GM12874 (cell line): Measurements from ENCODE around the gene SAG.

Source experiments
- TF ChIP-seq, protein P1 (sequence below): IDR thresholded peaks from 2 replicates; pipeline ENCODE4 v1.5.1; 2011; ENCODE audit warnings: low read depth, mild to moderate bottlenecking, control low read depth, low read length, moderate library complexity; ENCODE audit not compliant: insufficient read depth

The SAG gene

DNA sequence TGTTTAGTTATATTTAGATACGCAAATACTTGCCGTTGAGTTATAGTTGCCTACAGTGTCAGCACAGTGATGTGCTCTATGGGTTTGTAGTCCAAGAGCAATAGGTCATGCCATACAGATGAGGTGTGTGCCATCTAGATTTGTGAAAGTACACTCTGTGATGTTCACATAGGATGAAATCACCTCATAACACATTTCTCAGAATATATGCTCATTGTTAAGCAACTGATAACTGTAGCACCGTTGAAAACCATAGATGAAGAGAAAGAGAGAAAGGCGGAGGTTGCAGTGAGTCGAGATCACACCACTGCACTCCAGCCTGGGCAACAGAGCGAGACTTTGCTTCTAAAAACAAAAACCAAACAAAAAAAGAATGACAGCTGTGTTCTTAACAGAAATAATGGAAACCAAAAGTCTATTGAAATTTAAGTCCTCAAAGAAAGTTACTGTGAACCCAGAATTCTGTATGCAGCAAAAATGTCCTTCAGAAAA is 56.2 kb downstream of the SAG start:
- TF ChIP-seq, protein P1, sequence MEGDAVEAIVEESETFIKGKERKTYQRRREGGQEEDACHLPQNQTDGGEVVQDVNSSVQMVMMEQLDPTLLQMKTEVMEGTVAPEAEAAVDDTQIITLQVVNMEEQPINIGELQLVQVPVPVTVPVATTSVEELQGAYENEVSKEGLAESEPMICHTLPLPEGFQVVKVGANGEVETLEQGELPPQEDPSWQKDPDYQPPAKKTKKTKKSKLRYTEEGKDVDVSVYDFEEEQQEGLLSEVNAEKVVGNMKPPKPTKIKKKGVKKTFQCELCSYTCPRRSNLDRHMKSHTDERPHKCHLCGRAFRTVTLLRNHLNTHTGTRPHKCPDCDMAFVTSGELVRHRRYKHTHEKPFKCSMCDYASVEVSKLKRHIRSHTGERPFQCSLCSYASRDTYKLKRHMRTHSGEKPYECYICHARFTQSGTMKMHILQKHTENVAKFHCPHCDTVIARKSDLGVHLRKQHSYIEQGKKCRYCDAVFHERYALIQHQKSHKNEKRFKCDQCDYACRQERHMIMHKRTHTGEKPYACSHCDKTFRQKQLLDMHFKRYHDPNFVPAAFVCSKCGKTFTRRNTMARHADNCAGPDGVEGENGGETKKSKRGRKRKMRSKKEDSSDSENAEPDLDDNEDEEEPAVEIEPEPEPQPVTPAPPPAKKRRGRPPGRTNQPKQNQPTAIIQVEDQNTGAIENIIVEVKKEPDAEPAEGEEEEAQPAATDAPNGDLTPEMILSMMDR: no peak

DNA sequence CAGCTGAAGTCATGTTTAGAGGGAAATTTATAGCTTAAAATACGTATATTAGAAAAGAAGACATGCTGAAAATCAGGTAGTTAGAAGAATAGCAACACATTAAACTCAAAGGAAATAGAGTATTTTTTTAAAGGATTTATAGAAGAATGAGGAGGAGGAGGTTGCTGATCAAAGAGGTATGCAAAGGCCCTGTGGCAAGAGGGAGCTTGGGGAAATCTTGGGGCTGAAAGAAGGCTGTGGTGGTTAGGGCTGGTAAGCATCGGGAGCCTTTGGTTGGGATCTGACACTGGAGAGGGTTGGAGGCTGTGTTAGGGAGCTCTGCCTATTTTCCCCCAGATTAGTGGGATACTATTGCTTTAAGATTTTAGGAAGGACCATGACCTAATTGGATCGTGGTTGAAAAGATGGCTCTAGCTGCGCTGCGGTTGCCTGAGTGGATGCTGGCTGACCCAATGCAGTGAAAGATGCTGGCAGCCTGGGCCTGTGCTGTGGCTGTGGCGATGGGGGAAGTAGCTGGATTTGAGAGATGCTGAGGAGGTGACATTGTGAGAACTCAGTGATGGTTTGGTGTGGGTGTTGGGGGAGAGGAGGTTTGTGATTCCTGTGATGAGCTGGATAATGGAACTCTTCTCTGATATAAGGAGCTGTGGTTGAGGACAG is 58.4 kb downstream of the SAG start:
- TF ChIP-seq, protein P1: no peak

DNA sequence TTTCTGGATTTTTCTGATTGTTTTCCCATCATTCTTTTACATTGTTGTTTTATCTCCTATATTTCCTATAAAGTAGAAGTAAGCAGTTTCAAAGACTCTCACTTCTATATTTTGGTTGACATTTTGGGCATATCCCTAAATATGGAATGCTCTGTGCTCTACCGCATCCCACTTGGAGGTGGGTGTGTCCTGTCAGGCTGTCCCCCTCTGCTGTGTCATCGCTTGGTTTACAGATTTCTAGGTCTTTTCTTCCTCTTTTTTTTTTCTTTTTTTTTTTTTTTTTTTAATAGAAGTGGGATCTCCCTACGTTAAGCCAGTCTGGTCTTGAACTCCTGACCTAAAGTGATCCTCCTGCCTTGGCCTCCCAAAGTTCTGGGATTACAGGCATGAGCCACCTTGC is 60.0 kb downstream of the SAG start:
- TF ChIP-seq, protein P1: no peak

DNA sequence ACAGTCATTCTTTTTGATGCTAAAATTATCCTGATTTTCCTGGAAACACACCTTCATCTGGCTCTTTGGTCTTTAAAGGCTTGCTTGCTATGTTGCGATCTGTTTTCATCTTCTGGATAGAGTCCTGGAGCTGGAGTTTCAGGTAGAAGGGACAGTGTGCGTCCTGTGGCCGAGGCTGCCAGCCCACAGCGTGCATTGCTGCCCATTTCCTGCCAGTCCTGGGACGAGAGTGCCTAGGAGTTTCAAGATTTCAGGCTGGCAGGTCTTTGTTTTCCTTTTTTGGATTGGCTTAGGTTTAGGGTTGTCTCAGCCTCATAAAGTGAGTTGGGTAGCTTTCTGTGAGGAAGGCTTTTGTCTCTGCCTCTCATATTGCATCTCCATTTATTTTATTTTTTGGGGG is 61.1 kb downstream of the SAG start:
- TF ChIP-seq, protein P1: no peak

DNA sequence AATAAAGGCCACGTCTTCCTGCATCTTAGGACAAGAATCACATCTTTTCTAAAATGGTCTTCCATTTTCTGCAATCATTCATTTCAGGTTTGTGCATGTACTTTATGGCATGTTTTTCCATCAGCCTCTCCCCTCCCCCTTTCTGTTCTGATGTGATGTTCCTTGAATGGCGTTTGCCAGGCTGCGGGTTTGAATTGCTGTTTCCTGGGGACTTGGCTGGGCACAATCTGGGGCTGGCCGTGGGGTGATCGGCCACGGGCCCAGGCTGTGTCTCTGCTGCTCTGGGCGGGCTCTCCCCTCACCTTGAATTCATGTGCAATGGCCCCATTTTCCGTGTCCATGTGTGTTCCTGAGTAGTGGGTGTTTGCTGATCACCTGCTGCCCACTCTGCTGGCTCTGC is 61.8 kb downstream of the SAG start:
- TF ChIP-seq, protein P1: no peak

DNA sequence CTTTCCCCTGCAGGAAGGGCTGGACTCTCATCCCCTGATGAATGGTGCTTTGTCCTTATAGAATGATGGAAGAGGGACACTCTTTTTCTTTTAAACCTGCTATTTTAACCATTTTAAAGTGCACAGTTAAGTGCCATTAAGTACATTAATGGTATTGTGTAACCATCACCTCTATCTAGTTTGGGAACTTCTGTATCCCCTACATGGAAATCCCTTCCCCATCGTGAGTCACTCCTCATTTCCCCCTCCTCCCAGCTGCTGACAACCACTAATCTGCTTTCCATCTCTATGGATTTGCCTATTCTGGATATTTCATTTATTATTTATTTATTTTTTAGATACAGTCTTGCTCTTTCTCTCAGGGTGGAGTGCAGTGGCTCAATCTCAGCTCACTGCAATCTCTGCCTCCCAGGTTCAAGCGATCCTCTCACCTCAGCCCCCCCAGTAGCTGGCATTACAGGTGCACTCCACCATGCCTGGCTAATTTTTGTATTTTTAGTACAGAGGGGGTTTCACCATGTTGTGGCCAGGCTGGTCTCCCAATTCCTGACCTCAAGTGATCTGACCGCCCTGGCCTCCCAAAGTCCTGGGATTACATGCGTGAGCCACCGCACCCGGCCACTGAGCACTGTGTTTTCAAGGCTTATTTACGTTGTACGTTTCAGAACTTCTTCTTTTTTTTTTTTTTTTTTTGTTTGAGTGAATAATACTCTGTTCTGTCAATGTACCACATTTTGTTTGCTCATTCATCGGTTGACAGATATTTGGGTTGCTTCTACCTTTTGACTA is 62.5 kb downstream of the SAG start:
- TF ChIP-seq, protein P1: no peak

DNA sequence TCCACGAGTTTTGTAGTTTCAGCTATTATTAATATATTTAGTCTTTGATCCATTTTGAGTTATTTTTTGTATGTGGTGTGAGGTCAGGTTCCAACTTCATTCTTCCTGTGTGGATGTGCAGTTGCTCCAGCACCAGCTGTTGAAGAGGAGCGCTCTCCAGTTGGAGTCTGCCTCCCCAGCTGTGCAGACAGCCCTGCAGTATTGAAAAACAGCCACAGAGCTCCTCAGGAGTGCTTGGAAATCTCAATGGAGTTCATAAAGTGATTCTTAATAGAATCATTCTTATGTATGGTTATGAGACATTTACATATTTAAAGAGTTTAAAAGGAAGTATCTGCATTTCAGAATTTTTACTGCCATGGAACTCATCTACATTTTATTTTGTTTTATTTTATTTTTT is 64.0 kb downstream of the SAG start:
- TF ChIP-seq, protein P1: no peak
